ENCODE data around the gene MRE11. TPM values are rescaled to one million over a fixed set of nuclear protein-coding genes. Genes with fewer than 3 reads are reported as not detected.

Gene MRE11
- total and polyA plus RNA-seq, 9 of the 15 experiments (the other 6 are each of a cell fraction or from before 2014, with no cell fraction given): 18.3 to 45.2 (median 29.1) TPM

GRCh38 chr11:94493281-94494125 is at the start of gene MRE11, which contains the start of gene ANKRD49 (continued):
- TF ChIP-seq EWSR1 (IDR thresholded peaks at IDR 0.05; ENCODE audit: borderline replicate concordance, low read depth, partially characterized antibody): no peak
- 0 out of 4 replicates have a peak, but pooled peaks of 1 of the 2 experiments have one; percentile 39 for TF ChIP-seq ZNF318 (IDR thresholded peaks at IDR 0.05; ENCODE audit: borderline replicate concordance in 1 of 2, low read depth in 1 of 2)
- no peak for TF ChIP-seq NCOA1 (IDR thresholded peaks at IDR 0.05; ENCODE audit: low read depth)
- TF ChIP-seq ZBTB1 (CRISPR knock-in tag; IDR thresholded peaks at IDR 0.05; ENCODE audit: borderline replicate concordance, low read depth): no peak
- TF ChIP-seq, protein P1, sequence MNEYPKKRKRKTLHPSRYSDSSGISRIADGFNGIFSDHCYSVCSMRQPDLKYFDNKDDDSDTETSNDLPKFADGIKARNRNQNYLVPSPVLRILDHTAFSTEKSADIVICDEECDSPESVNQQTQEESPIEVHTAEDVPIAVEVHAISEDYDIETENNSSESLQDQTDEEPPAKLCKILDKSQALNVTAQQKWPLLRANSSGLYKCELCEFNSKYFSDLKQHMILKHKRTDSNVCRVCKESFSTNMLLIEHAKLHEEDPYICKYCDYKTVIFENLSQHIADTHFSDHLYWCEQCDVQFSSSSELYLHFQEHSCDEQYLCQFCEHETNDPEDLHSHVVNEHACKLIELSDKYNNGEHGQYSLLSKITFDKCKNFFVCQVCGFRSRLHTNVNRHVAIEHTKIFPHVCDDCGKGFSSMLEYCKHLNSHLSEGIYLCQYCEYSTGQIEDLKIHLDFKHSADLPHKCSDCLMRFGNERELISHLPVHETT (CRISPR knock-in tag; conservative IDR thresholded peaks at IDR 0.05 in 1 of 2, IDR thresholded peaks at IDR 0.05 in 1 of 2): no peak
- no peak for TF ChIP-seq ZNF316 (IDR thresholded peaks at IDR 0.05)
- peak; percentile 57 for TF ChIP-seq HNRNPLL (IDR thresholded peaks at IDR 0.05; ENCODE audit: low read depth, low read length, poor library complexity, severe bottlenecking)
- peak; percentile 66; the same call in 1 of the 2 replicates for TF ChIP-seq ATF7 (IDR thresholded peaks at IDR 0.05)
- no peak for TF ChIP-seq SETDB1 (IDR thresholded peaks at IDR 0.05; ENCODE audit: low read length)
- peak; percentile 12 to 36; a peak in 2 of 4 replicates for TF ChIP-seq SIN3A (IDR thresholded peaks at IDR 0.05; ENCODE audit: borderline replicate concordance in 2 of 2, control insufficient read depth in 1 of 2, low read depth in 2 of 2, low read length in 2 of 2)
- TF ChIP-seq FOXK2 (conservative IDR thresholded peaks at IDR 0.05 in 1 of 2, IDR thresholded peaks at IDR 0.05 in 1 of 2; ENCODE audit: low read depth in 2 of 2): peak; percentile 62 to 86
- no peak for TF ChIP-seq PRMT5 (CRISPR knock-in tag; IDR thresholded peaks at IDR 0.05)
- TF ChIP-seq FOXP1 (CRISPR knock-in tag; IDR thresholded peaks at IDR 0.05): no peak
- no peak for TF ChIP-seq DNMT1 (IDR thresholded peaks at IDR 0.05)
- TF ChIP-seq KLF1 (tag; IDR thresholded peaks at IDR 0.05): no peak
- TF ChIP-seq TAF7 (tag; IDR thresholded peaks at IDR 0.05): peak; percentile 62

Data from K562 (cell line).